Cardiac muscle cell (in vitro differentiated cells and primary cell): ENCODE measurements around the gene USP43. TPM values are rescaled to one million over a fixed set of nuclear protein-coding genes. Genes with fewer than 3 reads are reported as not detected.
A peak's percentile ranks its signal among the peaks of the same experiment; 100 is the strongest.

Experiments
- DNase-seq, 2 donors: peaks; one replicate each; pipeline versions ENCODE4 v3.0.0 to v3.0.0-alpha.2; 2010 to 2017; ENCODE audit warnings: low read depth in 1 of 2, low spot score in 1 of 2
- H3K27ac ChIP-seq: fragments of 200-600 bp; sonication (generic); 2 replicates; pipeline ENCODE4 v1.5.1; 2016
- H3K27me3 ChIP-seq: fragments of 200-600 bp; sonication (generic); 2 replicates; pipeline ENCODE4 v1.6.0; 2016; ENCODE audit warnings: control low read depth
- H3K36me3 ChIP-seq: fragments of 200-600 bp; sonication (generic); 2 replicates; pipeline ENCODE4 v1.5.1; 2016; ENCODE audit warnings: control low read depth
- H3K4me1 ChIP-seq: fragments of 200-600 bp; sonication (generic); 2 replicates; pipeline ENCODE4 v1.8.1; 2017; ENCODE audit warnings: low read depth, mild to moderate bottlenecking, mixed run types
- H3K4me3 ChIP-seq: fragments of 200-600 bp; sonication (generic); 2 replicates; pipeline ENCODE4 v1.5.1; 2016; ENCODE audit warnings: mild to moderate bottlenecking
- H3K9me3 ChIP-seq: fragments of 200-600 bp; sonication (generic); 2 replicates; pipeline ENCODE4 v1.5.1; 2017; ENCODE audit warnings: low read depth, mild to moderate bottlenecking, control low read depth
- CTCF ChIP-seq: IDR thresholded peaks from 2 replicates; pipeline ENCODE4 v1.5.1; 2012; ENCODE audit warnings: low read depth, mild to moderate bottlenecking, low read length
- polyA plus RNA-seq: library from polyadenylated mRNA; unstranded; fragments of >200 nt; fragmentation: Nextera tagmentation; extraction: Ambion mirVana; gene quantifications from 2 replicates; pipeline ENCODE4 v1.2.1, GENCODE V29; 2016
- total RNA-seq: library from RNA; depleted of rRNA; stranded (reverse); fragments of >200 nt; gene quantifications from 2 replicates; pipeline ENCODE4 v1.2.3, GENCODE V29; 2016

Gene USP43
- total and polyA plus RNA-seq, 2 experiments from 2014 or later: 1.7 to 2.8 TPM

GRCh38 chr17:9726291-9726690 is 81.0 kb downstream of the USP43 start:
- no peaks in the 10 kb centered on the region for H3K27me3 ChIP-seq
- peaks cover 9% of the 10 kb centered on the region for H3K4me1 ChIP-seq
- no peak overlapping the region for H3K4me3 ChIP-seq
- no peaks in the 10 kb centered on the region for H3K36me3 ChIP-seq
- TF ChIP-seq CTCF: no peak
- H3K9me3 ChIP-seq: no peaks in the 10 kb centered on the region
- no peak for DNase-seq
- no peak overlapping the region for H3K27ac ChIP-seq

GRCh38 chr17:9728005-9728404 is 82.7 kb downstream of the USP43 start:
- no peak overlapping the region for H3K4me3 ChIP-seq
- peaks cover 4% of the 10 kb centered on the region for H3K4me1 ChIP-seq
- H3K36me3 ChIP-seq: no peaks in the 10 kb centered on the region
- no peak overlapping the region for H3K27ac ChIP-seq
- no peak for DNase-seq
- TF ChIP-seq CTCF: no peak
- no peaks in the 10 kb centered on the region for H3K27me3 ChIP-seq
- no peaks in the 10 kb centered on the region for H3K9me3 ChIP-seq

- Histone ChIP-seq H3K4me3 (no peak overlapping the region), H3K9me3 (no peaks in the 10 kb centered on the region), H3K27me3 (no peaks in the 10 kb centered on the region), H3K4me1 (peaks cover 4% of the 10 kb centered on the region), H3K36me3 (no peaks in the 10 kb centered on the region), H3K27ac (no peak overlapping the region)
- no peak for DNase-seq
- no peak for TF ChIP-seq CTCF
Measured at GRCh38 chr17:9728564-9728963, 83.2 kb downstream of the USP43 start.

GRCh38 chr17:9729034-9729650 is 83.8 kb downstream of the USP43 start:
- Histone ChIP-seq H3K27me3 (no peaks in the 10 kb centered on the region), H3K9me3 (no peaks in the 10 kb centered on the region), H3K27ac (no peak overlapping the region), H3K4me1 (peaks cover 4% of the 10 kb centered on the region), H3K4me3 (no peak overlapping the region), H3K36me3 (no peaks in the 10 kb centered on the region)
- DNase-seq: peak; percentile 66 to 69
- TF ChIP-seq CTCF: peak; percentile 100

GRCh38 chr17:9729735-9730420 is 84.6 kb downstream of the USP43 start:
- no peak for DNase-seq
- Histone ChIP-seq H3K4me1 (peaks cover 4% of the 10 kb centered on the region), H3K36me3 (no peaks in the 10 kb centered on the region), H3K4me3 (no peak overlapping the region), H3K27me3 (no peaks in the 10 kb centered on the region), H3K27ac (no peak overlapping the region), H3K9me3 (no peaks in the 10 kb centered on the region)
- no peak for TF ChIP-seq CTCF
